GM12878 (cell line): ENCODE measurements around the gene CRYZL1. TPM values are rescaled to one million over a fixed set of nuclear protein-coding genes. Genes with fewer than 3 reads are reported as not detected.

Experiments used
- ATAC-seq: fragments of 200-7000 bp; cut with Tn5 transposase; 3 replicates; pipeline ENCODE4 v1.9.1; 2020; ENCODE audit warnings: mild to moderate bottlenecking, moderate library complexity
- BruUV-seq: library from RNA; stranded (reverse); fragments of 400-500 nt; replicated peaks from 2 replicates; lab custom pipeline; 2021; lab: Mats Ljungman, UMichigan
- CTCF ChIA-PET: fragments of 300-600 bp; sonication (Branson Sonifier 250); formaldehyde crosslinking; extraction: SDS; loops from one replicate; lab custom pipeline; 2021; ENCODE audit warnings: inconsistent platforms; lab: Yijun Ruan, JAX
- POLR2A ChIA-PET: fragments of 350-600 bp; formaldehyde crosslinking; extraction: SDS; loops from one replicate; lab custom pipeline; 2021; ENCODE audit warnings: inconsistent platforms; lab: Charles Lee
- RAD21 ChIA-PET: fragments of 300-600 bp; sonication (Branson Sonifier 250); formaldehyde crosslinking; loops from one replicate; lab custom pipeline; 2023; ENCODE audit warnings: antibody characterized with exemption; ENCODE audit not compliant: unreplicated experiment; lab: Charles Lee
- SMC1A ChIA-PET: fragments of 300-600 bp; sonication (Branson Sonifier 250); formaldehyde crosslinking; loops from one replicate; lab custom pipeline; 2023; ENCODE audit not compliant: unreplicated experiment, uncharacterized antibody; lab: Charles Lee
- DNase-seq: peaks from one replicate; pipeline ENCODE4 v3.0.0-alpha.2; 2011; ENCODE audit warnings: low read depth, low spot score
- FAIRE-seq: peaks from 3 replicates; lab custom pipeline; 2011; peaks lifted over from hg19 to GRCh38; lab: Jason Lieb, UNC
- H2AFZ ChIP-seq: 2 replicates; pipeline ENCODE4 v1.6.0; 2011; ENCODE audit warnings: low read depth, low read length, control low read depth; ENCODE audit not compliant: control insufficient read depth
- H3K27ac ChIP-seq: 2 replicates; pipeline ENCODE4 v1.5.1; 2011; ENCODE audit warnings: control low read depth; ENCODE audit not compliant: control insufficient read depth, insufficient read depth
- H3K27me3 ChIP-seq, 2 experiments: replicated peaks in 1 of 2; 2 replicates each; pipeline versions ENCODE4 v1.6.0 to v1.6.1; 2011; ENCODE audit warnings: low read length in 1 of 2; ENCODE audit not compliant: control insufficient read depth in 2 of 2, insufficient read depth in 2 of 2
- H3K36me3 ChIP-seq, 2 experiments: 2 replicates each; pipeline ENCODE4 v1.5.1; 2011; ENCODE audit warnings: low read length in 1 of 2; ENCODE audit not compliant: control insufficient read depth in 2 of 2, insufficient read depth in 2 of 2
- H3K4me1 ChIP-seq: 2 replicates; pipeline ENCODE4 v1.6.1; 2011; ENCODE audit warnings: mild to moderate bottlenecking, low read length, moderate library complexity, mixed read lengths; ENCODE audit not compliant: control insufficient read depth, insufficient read depth
- H3K4me2 ChIP-seq: 2 replicates; pipeline ENCODE4 v1.6.0; 2011; ENCODE audit warnings: control low read depth; ENCODE audit not compliant: control insufficient read depth, insufficient read depth
- H3K4me3 ChIP-seq: fragments of 200-600 bp; sonication (generic); 2 replicates; pipeline ENCODE4 v1.5.1; 2016
- H3K79me2 ChIP-seq: 2 replicates; pipeline ENCODE4 v1.6.0; 2011; ENCODE audit warnings: low read length; ENCODE audit not compliant: control insufficient read depth, insufficient read depth
- H3K9ac ChIP-seq: 2 replicates; pipeline ENCODE4 v1.8.0; 2011; ENCODE audit warnings: low read length, control low read depth, mixed read lengths; ENCODE audit not compliant: control insufficient read depth, insufficient read depth
- H3K9me3 ChIP-seq: replicated peaks from 3 replicates; pipeline ENCODE4 v1.5.1; 2011; ENCODE audit warnings: mild to moderate bottlenecking, low read length; ENCODE audit not compliant: control insufficient read depth, insufficient read depth
- H4K20me1 ChIP-seq: 2 replicates; pipeline ENCODE4 v1.6.0; 2011; ENCODE audit not compliant: control insufficient read depth, insufficient read depth
- BCL11A ChIP-seq: IDR thresholded peaks from 2 replicates; pipeline ENCODE4 v1.6.1; 2011; ENCODE audit warnings: low read depth, low read length
- RELA ChIP-seq: fragments of 450-650 bp; IDR thresholded peaks from 2 replicates; pipeline ENCODE4 v1.8.0; 2014; ENCODE audit warnings: borderline replicate concordance; ENCODE audit not compliant: partially characterized antibody
- SPI1 ChIP-seq: IDR thresholded peaks from 2 replicates; pipeline ENCODE4 v1.6.1; 2011; ENCODE audit warnings: low read depth, mild to moderate bottlenecking, low read length, moderate library complexity, borderline replicate concordance; ENCODE audit not compliant: insufficient read depth
- STAT1 ChIP-seq: fragments of 450-650 bp; conservative IDR thresholded peaks from 2 replicates; pipeline ENCODE4 v1.6.1; 2014; ENCODE audit warnings: antibody characterized with exemption, mild to moderate bottlenecking
- ZNF274 ChIP-seq: IDR thresholded peaks from one replicate; pipeline ENCODE4 v1.8.0; 2011; ENCODE audit not compliant: insufficient read length, insufficient read depth
- WGBS: methylation state at CpG from one replicate; pipeline ENCODE4 v1.1.6; 2016; ENCODE audit warnings: low lambda C conversion rate; ENCODE audit not compliant: insufficient replicate concordance, insufficient coverage; ENCODE audit errors: missing lambda C conversion rate; 5-methylcytosine and 5-hydroxymethylcytosine counted together
- in situ Hi-C: fragments of 300-500 bp; cut with MboI; formaldehyde crosslinking; loops from 9 replicates; pipeline ENCODE4 v1.14.3; 2018; ENCODE audit warnings: mixed read lengths
- intact Hi-C: fragments of 100-400 bp; cut with micrococcal nuclease; formaldehyde crosslinking; loops from one replicate; pipeline ENCODE4 v1.14.2; 2022; ENCODE audit not compliant: unreplicated experiment
- polyA plus RNA-seq, 11 experiments: library from polyadenylated mRNA; depleted of rRNA in 4 of 11; unstranded in 6 of 11; stranded (reverse) in 5 of 11; fragments of >200 nt; fragmentation: Nextera tagmentation in 4 of 11; fragmentation: Illumina TruSeq in 1 of 11; extraction: Ambion mirVana in 4 of 11; extraction: Trizol in 1 of 11; gene quantifications; 1 replicate in 1 of 11; 2 replicates in 10 of 11; pipeline versions ENCODE4 v1.2.1 to v1.2.3, GENCODE V29; 2011 to 2016; ENCODE audit warnings: inconsistent platforms in 2 of 11, missing spikeins in 2 of 11, low read depth in 1 of 11
- total RNA-seq, 4 experiments: library from RNA; depleted of rRNA in 3 of 4; stranded (reverse); fragments of >200 nt in 3 of 4; fragmentation: Illumina TruSeq in 1 of 4; extraction: Trizol in 1 of 4; gene quantifications; 2 replicates each; pipeline versions ENCODE4 v1.2.1 to v1.2.3, GENCODE V29; 2013 to 2021
- TF ChIP-seq, protein P1 (sequence below): fragments of 450-650 bp; IDR thresholded peaks from 2 replicates; pipeline ENCODE4 v1.6.1; 2017; ENCODE audit warnings: mild to moderate bottlenecking
- TF ChIP-seq, protein P2 (sequence below): fragments of 450-650 bp; IDR thresholded peaks from 2 replicates; pipeline ENCODE4 v1.6.1; 2017; ENCODE audit warnings: mild to moderate bottlenecking, moderate library complexity

CRYZL1 gene
- total and polyA plus RNA-seq, 10 of the 15 experiments (the other 5 are each of a cell fraction or from before 2014, with no cell fraction given) = 14.3 to 72.4 (median 30.7) TPM

DNA sequence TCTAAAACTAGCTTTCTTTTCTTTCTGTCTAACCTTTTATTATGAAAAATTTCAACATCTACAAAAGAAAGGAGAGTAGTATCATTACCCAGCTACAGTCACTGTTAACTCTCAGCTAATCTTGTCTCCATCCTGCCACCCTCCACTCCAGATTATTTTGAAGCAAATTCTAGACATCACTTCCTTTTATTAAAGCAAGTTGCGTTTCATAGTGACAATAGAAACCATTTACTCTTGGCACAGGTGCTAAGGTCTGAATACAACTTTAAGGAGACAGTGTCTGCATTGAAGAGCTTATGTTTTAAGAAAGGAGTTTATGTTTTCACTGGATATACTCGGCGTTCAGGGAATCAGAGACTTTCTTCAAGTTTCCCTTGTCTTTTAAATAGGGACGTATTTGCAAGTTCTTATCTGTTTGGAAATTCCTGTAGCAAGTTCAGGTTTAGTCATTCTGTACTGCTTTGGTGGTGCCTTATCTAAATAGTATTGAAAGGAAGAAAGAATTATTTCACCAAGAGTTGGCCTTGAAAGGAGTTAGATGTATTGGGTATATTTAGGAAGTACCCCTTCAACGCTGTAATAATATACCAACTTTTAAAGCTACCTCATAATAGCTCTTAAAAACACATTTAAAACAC, 43.5 kb upstream of the CRYZL1 start:
- H3K27me3 ChIP-seq = no peaks in the 10 kb centered on the region; a peak in 1 of 4 replicates
- peak; percentile 77 for ATAC-seq
- RAD21 ChIA-PET = interaction anchor here (0.7 kb wide), 1 partner anchor 13 kb away, joined by 3 read pairs; no protein-coding TSS in a partner anchor
- no TSS peak for BruUV-seq
- no peak overlapping the region for H3K4me3 ChIP-seq
- 42% methylated on average over 5 of the region's 5 CpGs for WGBS
- no peak overlapping the region for H3K9ac ChIP-seq
- FAIRE-seq = no peak
- H3K36me3 ChIP-seq = no peaks in the 10 kb centered on the region
- in situ Hi-C loops = no loop called here
- H3K79me2 ChIP-seq = no peaks in the 10 kb centered on the region
- no peaks in the 10 kb centered on the region for H3K9me3 ChIP-seq
- H2AFZ ChIP-seq = no peak overlapping the region
- no peaks in the 10 kb centered on the region for H4K20me1 ChIP-seq
- intact Hi-C loops = no loop called here
- SMC1A ChIA-PET = interaction anchor here (0.6 to 1.6 kb wide), 4 partner anchors 34 to 60 kb away, joined by 3 to 4 read pairs (median 3); no protein-coding TSS in a partner anchor
- POLR2A ChIA-PET = no interaction called here
- no peak overlapping the region for H3K4me2 ChIP-seq
- CTCF ChIA-PET = interaction anchor here (0.9 to 2.3 kb wide), 3 partner anchors 13 to 79 kb away, joined by 3 to 6 read pairs (median 4); no protein-coding TSS in a partner anchor
- no peak for DNase-seq
- H3K4me1 ChIP-seq = peaks cover 3% of the 10 kb centered on the region
- no peak for TF ChIP-seq ZNF274
- TF ChIP-seq SPI1 = peak; percentile 56; the same call in 1 of the 2 replicates
- no peak overlapping the region for H3K27ac ChIP-seq

- Histone ChIP-seq H3K9me3 (no peaks in the 10 kb centered on the region), H3K79me2 (no peaks in the 10 kb centered on the region), H3K27ac (no peak overlapping the region), H4K20me1 (no peaks in the 10 kb centered on the region), H2AFZ (no peak overlapping the region), H3K4me2 (no peak overlapping the region), H3K27me3 (no peaks in the 10 kb centered on the region; a peak in 1 of 4 replicates), H3K36me3 (no peaks in the 10 kb centered on the region), H3K9ac (no peak overlapping the region), H3K4me1 (peaks cover 3% of the 10 kb centered on the region), H3K4me3 (no peak overlapping the region)
- BruUV-seq = no TSS peak
- SMC1A ChIA-PET = interaction anchor here (0.6 kb wide), 1 partner anchor 33 kb away, joined by 4 read pairs; no protein-coding TSS in a partner anchor
- CTCF ChIA-PET = interaction anchor here (1.4 kb wide), 1 partner anchor 8 kb away, joined by 3 read pairs; no protein-coding TSS in a partner anchor
- ATAC-seq (no peak), FAIRE-seq (no peak), DNase-seq (no peak)
- intact Hi-C loops (no loop called here), in situ Hi-C loops (no loop called here)
- POLR2A ChIA-PET = no interaction called here
- no peak for TF ChIP-seq STAT1
- TF ChIP-seq, protein P1, sequence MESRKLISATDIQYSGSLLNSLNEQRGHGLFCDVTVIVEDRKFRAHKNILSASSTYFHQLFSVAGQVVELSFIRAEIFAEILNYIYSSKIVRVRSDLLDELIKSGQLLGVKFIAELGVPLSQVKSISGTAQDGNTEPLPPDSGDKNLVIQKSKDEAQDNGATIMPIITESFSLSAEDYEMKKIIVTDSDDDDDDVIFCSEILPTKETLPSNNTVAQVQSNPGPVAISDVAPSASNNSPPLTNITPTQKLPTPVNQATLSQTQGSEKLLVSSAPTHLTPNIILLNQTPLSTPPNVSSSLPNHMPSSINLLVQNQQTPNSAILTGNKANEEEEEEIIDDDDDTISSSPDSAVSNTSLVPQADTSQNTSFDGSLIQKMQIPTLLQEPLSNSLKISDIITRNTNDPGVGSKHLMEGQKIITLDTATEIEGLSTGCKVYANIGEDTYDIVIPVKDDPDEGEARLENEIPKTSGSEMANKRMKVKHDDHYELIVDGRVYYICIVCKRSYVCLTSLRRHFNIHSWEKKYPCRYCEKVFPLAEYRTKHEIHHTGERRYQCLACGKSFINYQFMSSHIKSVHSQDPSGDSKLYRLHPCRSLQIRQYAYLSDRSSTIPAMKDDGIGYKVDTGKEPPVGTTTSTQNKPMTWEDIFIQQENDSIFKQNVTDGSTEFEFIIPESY = no peak
- TF ChIP-seq, protein P2, sequence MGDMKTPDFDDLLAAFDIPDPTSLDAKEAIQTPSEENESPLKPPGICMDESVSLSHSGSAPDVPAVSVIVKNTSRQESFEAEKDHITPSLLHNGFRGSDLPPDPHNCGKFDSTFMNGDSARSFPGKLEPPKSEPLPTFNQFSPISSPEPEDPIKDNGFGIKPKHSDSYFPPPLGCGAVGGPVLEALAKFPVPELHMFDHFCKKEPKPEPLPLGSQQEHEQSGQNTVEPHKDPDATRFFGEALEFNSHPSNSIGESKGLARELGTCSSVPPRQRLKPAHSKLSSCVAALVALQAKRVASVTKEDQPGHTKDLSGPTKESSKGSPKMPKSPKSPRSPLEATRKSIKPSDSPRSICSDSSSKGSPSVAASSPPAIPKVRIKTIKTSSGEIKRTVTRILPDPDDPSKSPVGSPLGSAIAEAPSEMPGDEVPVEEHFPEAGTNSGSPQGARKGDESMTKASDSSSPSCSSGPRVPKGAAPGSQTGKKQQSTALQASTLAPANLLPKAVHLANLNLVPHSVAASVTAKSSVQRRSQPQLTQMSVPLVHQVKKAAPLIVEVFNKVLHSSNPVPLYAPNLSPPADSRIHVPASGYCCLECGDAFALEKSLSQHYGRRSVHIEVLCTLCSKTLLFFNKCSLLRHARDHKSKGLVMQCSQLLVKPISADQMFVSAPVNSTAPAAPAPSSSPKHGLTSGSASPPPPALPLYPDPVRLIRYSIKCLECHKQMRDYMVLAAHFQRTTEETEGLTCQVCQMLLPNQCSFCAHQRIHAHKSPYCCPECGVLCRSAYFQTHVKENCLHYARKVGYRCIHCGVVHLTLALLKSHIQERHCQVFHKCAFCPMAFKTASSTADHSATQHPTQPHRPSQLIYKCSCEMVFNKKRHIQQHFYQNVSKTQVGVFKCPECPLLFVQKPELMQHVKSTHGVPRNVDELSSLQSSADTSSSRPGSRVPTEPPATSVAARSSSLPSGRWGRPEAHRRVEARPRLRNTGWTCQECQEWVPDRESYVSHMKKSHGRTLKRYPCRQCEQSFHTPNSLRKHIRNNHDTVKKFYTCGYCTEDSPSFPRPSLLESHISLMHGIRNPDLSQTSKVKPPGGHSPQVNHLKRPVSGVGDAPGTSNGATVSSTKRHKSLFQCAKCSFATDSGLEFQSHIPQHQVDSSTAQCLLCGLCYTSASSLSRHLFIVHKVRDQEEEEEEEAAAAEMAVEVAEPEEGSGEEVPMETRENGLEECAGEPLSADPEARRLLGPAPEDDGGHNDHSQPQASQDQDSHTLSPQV = no peak
- no peak for TF ChIP-seq RELA
- no peak for TF ChIP-seq BCL11A
- 21% methylated on average over 2 of the region's 2 CpGs for WGBS
- RAD21 ChIA-PET = interaction anchor here (0.7 kb wide), 1 partner anchor 14 kb away, joined by 3 read pairs; no protein-coding TSS in a partner anchor
Measured at GRCh38 chr21:33684068-33684467, 42.5 kb upstream of the CRYZL1 start.
